Left cardiac atrium (tissue), 4 donors: ENCODE measurements around the gene DPYD. TPM values are rescaled to one million over a fixed set of nuclear protein-coding genes. Genes with fewer than 3 reads are reported as not detected.

Experiments used
- ATAC-seq, 2 donors: fragments of 200-7000 bp; cut with Tn5 transposase; one replicate each; pipeline ENCODE4 v1.9.1; 2020; ENCODE audit warnings: mild to moderate bottlenecking in 2 of 2, moderate library complexity in 2 of 2
- DNase-seq: peaks from one replicate; pipeline ENCODE4 v3.0.0-alpha.2; 2020
- intact Hi-C, 2 donors: fragments of 100-400 bp; cut with DNase I; formaldehyde crosslinking; loops; one replicate each; pipeline versions ENCODE4 v1.14.1 to v1.15.1; 2022 to 2023
- total RNA-seq, 2 donors: library from RNA; stranded (reverse); fragmentation: NEBNext Ultra II Directional; extraction: Animal tissue kit (Norgen Biotek cat#: 25700); gene quantifications; one replicate each; pipeline ENCODE4 v1.2.1, GENCODE V29; 2021
- donor health status: DM: no; HTN: yes; CAD: no.
- donor health status: DM: no; HTN: yes; CAD: no; lungs with severe emphysema.
- donor health status: DM: yes; HTN: yes; CAD: no.
- donor health status: Dilated cardiomyopathy.

The DPYD gene
- total RNA-seq, 2 donors from 2014 or later = 16.7 to 22.8 TPM

- ATAC-seq = no peak
- DNase-seq = no peak
- intact Hi-C loops = no loop called here
These were observed 114.5 kb downstream of the DPYD start for GRCh38 chr1:97806326-97806725.

DNA sequence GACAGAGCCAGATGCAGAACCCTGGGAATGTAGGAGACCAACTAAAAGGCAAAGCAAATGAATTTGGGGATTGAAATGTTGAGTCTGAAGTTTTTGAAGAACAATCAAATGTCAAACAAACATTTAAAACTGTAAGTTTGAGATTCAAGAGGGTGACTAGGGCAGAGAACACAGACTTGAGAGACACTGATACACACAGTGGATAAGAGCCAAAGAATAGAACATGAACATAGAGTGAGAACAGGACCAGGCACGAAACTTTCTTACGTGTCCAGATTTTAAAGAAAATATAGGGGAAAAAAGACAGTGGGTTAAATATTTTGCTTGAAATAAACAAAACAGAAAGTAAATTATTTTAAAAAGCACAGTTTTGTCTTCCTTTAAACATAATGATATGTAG, 115.7 kb downstream of the DPYD start:
- intact Hi-C loops = no loop called here
- no peak for DNase-seq
- no peak for ATAC-seq

DNA sequence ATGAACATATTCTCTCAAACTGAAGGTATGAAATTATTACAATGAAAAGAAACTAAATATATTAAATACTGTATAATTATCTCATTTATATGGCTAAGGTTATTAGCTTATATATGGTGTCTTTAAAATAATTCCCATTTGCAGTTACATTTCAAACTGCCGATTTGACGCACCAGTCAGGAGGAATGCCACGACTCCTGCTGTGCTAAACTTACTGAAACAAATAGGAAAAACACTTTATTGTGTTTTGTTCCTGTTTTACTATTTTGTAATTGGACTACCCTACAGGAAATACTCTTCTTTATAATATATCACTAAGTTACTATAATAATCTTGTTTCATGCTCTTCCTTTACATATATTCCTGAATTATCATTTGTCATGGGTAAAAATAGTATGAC, 117.8 kb downstream of the DPYD start:
- ATAC-seq (no peak), DNase-seq (no peak)
- intact Hi-C loops = no loop called here

DNA sequence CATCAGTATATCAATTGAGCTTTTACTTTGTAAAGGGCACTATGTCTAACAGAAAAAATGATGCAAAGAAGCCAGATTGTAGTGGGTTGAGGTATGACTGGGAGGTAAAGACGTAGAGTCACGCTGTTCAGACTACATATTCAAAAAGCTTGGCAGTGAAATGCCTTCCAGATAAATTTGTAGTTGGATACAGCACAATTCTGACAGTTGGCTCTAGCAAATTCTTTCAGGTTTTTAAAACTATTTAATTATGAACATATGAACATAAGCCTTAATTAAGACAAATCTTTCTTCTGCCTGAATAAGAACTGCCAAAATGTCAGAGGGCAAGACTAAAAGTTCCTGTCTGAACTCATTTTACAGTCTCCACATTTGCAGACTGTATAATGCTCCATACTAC, 118.8 kb downstream of the DPYD start:
- no peak for DNase-seq
- intact Hi-C loops = no loop called here
- peak in 1 of 2 donors; percentile 32 for ATAC-seq

DNA sequence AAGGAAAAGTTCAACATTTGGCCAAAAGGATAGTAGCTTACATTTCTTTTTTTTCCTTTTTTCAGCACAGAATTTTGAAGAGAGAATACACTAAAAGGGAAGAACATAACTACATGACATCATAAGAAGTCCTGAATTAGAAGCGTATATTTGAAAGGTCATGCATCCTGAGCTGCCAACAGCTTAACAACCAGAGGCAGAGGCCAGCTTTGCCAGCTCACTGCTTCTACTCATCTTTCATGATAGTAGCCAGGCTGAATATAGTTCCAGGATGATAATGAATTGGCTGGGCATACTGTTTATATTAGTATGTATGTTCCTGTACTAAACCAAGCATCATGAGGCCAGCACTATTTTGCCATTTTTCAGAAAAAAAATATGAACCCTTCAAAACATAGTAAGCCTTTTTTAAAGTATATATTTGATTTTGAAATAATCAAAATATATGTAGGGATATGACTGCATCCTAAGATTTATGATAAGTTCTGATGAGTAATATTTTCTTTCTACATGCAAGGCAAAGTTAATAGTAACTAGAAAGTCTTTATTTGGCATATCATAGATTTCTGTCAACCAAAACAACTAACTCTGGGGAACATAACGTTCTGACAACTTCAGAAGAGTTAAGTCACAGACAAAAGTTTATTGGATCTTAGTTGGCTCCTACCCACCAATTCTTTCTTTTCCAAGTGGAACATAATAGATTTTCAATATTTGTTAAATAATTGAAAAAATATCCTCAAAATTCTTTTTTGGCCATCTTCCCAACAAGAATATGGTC, 123.2 kb downstream of the DPYD start:
- intact Hi-C loops = no loop called here
- ATAC-seq (peak; percentile 73 to 93), DNase-seq (peak; percentile 27)

GRCh38 chr1:97796711-97797110, 124.1 kb downstream of the DPYD start:
- intact Hi-C loops = no loop called here
- peak in 1 of 2 donors; percentile 44 for ATAC-seq
- no peak for DNase-seq

DNA sequence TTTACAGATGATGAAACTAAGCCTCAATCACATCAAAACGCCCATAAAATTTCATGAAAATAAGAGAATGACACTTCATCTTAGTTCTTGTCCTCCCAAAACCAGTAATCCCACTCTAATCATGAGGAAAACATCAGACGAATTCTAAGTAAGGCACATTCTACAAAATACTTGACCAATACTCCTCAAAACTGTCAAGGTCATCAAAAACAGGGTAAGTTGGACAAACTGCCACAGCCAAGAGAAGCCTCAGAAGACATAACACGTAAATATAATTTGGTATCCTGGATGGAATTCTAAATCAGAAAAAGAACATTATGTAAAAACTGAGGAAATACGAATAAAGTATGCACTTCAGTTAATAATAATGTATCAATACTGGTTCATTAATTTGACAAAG, 128.2 kb downstream of the DPYD start:
- DNase-seq (no peak), ATAC-seq (no peak)
- intact Hi-C loops = no loop called here

DNA sequence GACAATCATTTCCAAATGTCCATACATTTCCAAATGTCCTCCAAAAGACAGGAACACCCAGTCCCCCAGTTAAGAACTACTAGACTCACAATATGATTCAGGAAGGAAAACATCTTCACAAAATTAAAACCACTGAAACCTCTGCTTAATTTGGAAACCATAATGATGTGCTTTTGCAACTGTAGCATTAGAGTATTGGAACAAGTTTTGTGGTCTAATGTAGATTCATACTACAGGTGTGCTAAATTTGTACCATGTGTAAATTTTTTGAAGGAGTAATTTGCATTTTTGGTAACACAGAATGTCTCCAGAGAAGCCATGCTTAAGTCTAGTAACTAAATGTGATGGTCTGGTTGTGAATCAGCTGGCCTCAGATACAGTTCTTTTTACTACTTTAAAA, 129.6 kb downstream of the DPYD start:
- intact Hi-C loops = no loop called here
- DNase-seq = no peak
- no peak for ATAC-seq

- intact Hi-C loops = no loop called here
- ATAC-seq (no peak), DNase-seq (no peak)
These were observed 133.6 kb downstream of the DPYD start for GRCh38 chr1:97787231-97787630.

DNA sequence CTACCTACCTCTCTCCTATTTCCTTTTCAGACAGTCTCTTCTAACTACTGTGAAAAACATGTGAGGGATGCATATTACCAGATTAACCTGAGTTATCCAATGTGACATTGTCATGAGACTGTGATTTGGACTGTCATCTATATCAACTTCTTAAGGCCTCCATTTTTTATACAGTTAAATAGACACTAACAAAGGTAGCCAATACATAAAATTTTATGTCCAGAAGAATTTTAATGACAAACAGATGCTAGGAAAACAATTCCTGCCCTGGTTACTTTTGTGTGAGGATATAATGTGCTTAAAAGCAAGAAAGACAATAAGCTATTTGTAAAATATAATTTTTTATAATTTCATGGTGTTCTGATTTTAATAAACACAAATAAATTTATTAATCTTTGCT, 136.2 kb downstream of the DPYD start:
- ATAC-seq = no peak
- DNase-seq = no peak
- intact Hi-C loops = no loop called here

GRCh38 chr1:97783751-97784150, 137.1 kb downstream of the DPYD start:
- intact Hi-C loops = no loop called here
- no peak for DNase-seq
- ATAC-seq = no peak

DNA sequence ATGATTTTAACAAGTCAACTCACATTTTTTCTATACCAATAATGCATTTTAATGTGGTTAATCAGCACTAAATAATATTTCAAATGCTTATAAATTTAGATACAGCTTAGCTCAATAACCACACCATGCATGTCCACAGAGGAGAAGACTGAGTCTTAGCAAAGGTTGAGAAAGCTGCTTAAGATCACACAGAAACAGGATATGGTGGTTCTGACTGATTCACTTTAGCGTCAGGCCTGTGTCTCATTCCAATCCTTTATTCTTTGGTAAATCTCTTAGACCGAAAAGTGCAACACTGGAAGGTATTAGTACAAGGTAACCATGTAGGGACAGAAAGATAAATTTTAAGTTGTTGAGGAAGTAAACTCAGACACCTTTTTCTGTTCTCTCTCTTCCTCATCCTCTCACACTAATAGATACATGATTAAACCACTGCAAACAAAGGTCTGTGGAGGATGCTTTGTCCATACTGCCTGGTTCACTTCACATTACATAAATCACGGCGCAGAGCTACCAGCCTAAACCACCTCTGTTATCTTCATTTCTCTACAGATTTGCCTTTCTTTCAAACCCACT, 139.0 kb downstream of the DPYD start:
- DNase-seq = no peak
- no peak for ATAC-seq
- intact Hi-C loops = no loop called here

GRCh38 chr1:97780884-97781283, 139.9 kb downstream of the DPYD start:
- no peak for DNase-seq
- no peak for ATAC-seq
- intact Hi-C loops = no loop called here

DNA sequence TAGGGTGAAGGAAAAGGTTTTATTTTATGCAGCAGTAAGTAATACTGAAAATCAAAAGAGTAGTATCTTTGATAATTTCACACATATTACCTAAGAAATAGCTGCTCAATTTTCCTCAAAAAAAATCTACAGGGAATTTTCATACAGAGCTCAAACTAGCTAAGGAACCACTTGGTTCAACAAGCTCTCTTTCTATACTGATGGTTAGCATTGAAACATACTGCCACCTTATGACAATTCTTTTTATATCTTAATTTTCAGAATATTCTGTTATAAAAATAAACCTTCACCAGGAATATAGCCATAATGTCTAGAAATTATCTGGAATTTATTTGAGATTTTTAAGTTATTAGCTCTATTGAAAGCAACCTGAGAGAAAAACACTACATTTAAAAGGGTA, 142.1 kb downstream of the DPYD start:
- intact Hi-C loops = no loop called here
- DNase-seq = no peak
- no peak for ATAC-seq

GRCh38 chr1:97770376-97770775, 150.5 kb downstream of the DPYD start:
- intact Hi-C loops = no loop called here
- DNase-seq = no peak
- ATAC-seq = no peak

GRCh38 chr1:97767381-97767780, 153.5 kb downstream of the DPYD start:
- no peak for DNase-seq
- intact Hi-C loops = no loop called here
- ATAC-seq = no peak

DNA sequence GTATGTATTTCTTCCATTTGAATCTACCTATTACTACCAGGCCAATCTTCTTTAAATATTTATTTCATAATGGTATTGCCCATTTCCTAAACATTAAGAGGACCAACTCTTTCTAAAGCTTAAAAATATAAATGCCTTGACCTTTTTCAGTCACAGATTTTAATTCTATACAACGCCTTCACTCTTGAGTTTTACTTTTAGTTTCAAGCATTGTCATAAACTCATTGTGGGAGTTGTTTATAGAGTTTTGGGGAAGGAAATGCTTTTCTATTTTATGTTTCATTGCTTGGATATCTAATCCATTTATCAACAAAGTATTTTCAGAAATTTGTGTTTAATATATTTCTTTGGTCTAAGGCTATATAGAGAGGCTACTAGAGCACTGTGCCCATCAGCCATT, 155.8 kb downstream of the DPYD start:
- no peak for DNase-seq
- no peak for ATAC-seq
- intact Hi-C loops = no loop called here

- intact Hi-C loops = no loop called here
- no peak for DNase-seq
- no peak for ATAC-seq
These were observed 159.2 kb downstream of the DPYD start for GRCh38 chr1:97761637-97762036.

DNA sequence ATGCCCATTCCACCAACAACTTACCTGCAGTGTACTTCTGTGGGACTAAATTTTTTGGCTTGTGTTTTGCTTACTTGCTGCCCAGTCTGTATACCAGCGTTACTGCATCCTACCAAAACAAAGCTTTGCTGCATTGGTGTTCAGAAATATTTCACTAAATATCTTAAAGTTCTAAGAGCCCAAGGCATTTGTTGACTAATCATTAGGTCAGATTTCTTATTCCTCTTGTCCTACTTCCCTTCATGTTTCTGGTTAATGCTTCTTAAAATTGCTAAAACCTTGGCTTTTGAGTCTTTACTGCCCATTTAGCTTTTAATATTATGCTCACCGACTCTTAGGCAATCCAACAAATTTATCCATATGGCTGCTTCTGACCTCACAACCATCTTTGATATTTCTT, 161.8 kb downstream of the DPYD start:
- no peak for DNase-seq
- intact Hi-C loops = no loop called here

GRCh38 chr1:97758541-97759057, 162.2 kb downstream of the DPYD start:
- DNase-seq (no peak), ATAC-seq (peak in 1 of 2 donors; percentile 39)
- intact Hi-C loops = no loop called here

More for the DNA sequence above, 161.8 kb downstream of the DPYD start:
- ATAC-seq = no peak

DNA sequence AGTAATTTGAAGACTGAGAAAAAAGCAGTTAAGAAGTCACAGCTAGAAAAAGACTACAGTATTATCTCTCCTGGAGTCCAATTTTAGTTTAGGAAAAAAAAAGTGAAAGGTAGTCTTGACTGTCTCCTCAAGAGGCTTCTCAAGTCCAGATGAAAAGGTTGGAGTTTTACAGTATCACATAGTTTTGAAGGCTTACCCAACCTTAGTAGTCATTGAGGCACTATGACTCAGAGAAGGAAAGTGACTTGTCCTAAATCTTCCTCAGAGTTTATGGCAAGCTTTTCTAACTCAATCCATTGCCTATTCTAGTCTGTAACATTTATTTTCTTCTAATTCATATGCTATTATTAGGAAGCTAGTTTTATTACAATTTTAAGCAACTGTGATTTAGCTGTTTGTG, 174.9 kb downstream of the DPYD start:
- intact Hi-C loops = no loop called here
- DNase-seq (no peak), ATAC-seq (no peak)
